CD14-positive monocyte (primary cell): ENCODE measurements around the gene MRPS5. TPM values are rescaled to one million over a fixed set of nuclear protein-coding genes. Genes with fewer than 3 reads are reported as not detected.
A peak's percentile ranks its signal among the peaks of the same experiment; 100 is the strongest.

Experiments used
- DNase-seq, 3 donors: peaks; one replicate each; pipeline ENCODE4 v3.0.0-alpha.2; 2011 to 2022
- H2AFZ ChIP-seq: 2 replicates; pipeline ENCODE4 v1.6.0; 2012; ENCODE audit warnings: mild to moderate bottlenecking, low read depth, low read length, inconsistent platforms; ENCODE audit not compliant: insufficient read depth, poor library complexity, severe bottlenecking
- H3K27ac ChIP-seq, 2 donors: 1 replicate in 1 of 2; 2 replicates in 1 of 2; pipeline ENCODE4 v1.5.1; 2012 to 2013; ENCODE audit warnings: low read length in 2 of 2, control low read depth in 1 of 2, inconsistent platforms in 1 of 2, low read depth in 1 of 2, mild to moderate bottlenecking in 1 of 2
- H3K27me3 ChIP-seq, 2 donors: one replicate each; pipeline versions ENCODE4 v1.6.0 to v1.6.1; 2011 to 2013; ENCODE audit warnings: low read length in 2 of 2; ENCODE audit not compliant: control insufficient read depth in 2 of 2, insufficient read depth in 2 of 2
- H3K36me3 ChIP-seq, 2 donors: replicated peaks in 1 of 2; 1 replicate in 1 of 2; 2 replicates in 1 of 2; pipeline versions ENCODE4 v1.5.1 to v1.6.1; 2012 to 2013; ENCODE audit warnings: low read length in 2 of 2, control low read depth in 1 of 2, inconsistent platforms in 1 of 2, mild to moderate bottlenecking in 1 of 2; ENCODE audit not compliant: insufficient read depth in 2 of 2, control insufficient read depth in 1 of 2
- H3K4me1 ChIP-seq, 2 donors: 1 replicate in 1 of 2; 2 replicates in 1 of 2; pipeline versions ENCODE4 v1.5.1 to v1.6.1; 2012 to 2013; ENCODE audit warnings: low read length in 2 of 2, control low read depth in 1 of 2, inconsistent platforms in 1 of 2, mild to moderate bottlenecking in 1 of 2, moderate library complexity in 1 of 2; ENCODE audit not compliant: insufficient read depth in 2 of 2, control insufficient read depth in 1 of 2
- H3K4me2 ChIP-seq: replicated peaks from 2 replicates; pipeline ENCODE3; 2012; ENCODE audit warnings: low read length, moderate library complexity, mild to moderate bottlenecking; ENCODE audit not compliant: poor library complexity, severe bottlenecking; ENCODE audit errors: extremely low read depth
- H3K4me3 ChIP-seq, 3 experiments: fragments of 200-600 bp in 1 of 3; sonication (generic) in 1 of 3; replicated peaks in 1 of 3; 1 replicate in 2 of 3; 2 replicates in 1 of 3; pipeline ENCODE4 v1.5.1; 2011 to 2013; ENCODE audit warnings: low read length in 3 of 3, mild to moderate bottlenecking in 3 of 3, control low read depth in 2 of 3, low read depth in 2 of 3, inconsistent platforms in 1 of 3, moderate library complexity in 1 of 3
- H3K79me2 ChIP-seq: 2 replicates; pipeline ENCODE4 v1.6.0; 2012; ENCODE audit warnings: mild to moderate bottlenecking, control low read depth, inconsistent platforms, low read length, moderate library complexity; ENCODE audit not compliant: insufficient read depth
- H3K9ac ChIP-seq: 2 replicates; pipeline ENCODE4 v1.6.0; 2017; ENCODE audit warnings: low read length, mild to moderate bottlenecking; ENCODE audit not compliant: insufficient read depth, poor library complexity, severe bottlenecking
- H3K9me3 ChIP-seq, 2 donors: replicated peaks in 1 of 2; 1 replicate in 1 of 2; 2 replicates in 1 of 2; pipeline versions ENCODE4 v1.5.1 to v1.6.1; 2012 to 2013; ENCODE audit warnings: low read length in 2 of 2, control low read depth in 1 of 2; ENCODE audit not compliant: control insufficient read depth in 1 of 2, insufficient read depth in 1 of 2
- H4K20me1 ChIP-seq: 2 replicates; pipeline ENCODE4 v1.6.0; 2012; ENCODE audit warnings: mild to moderate bottlenecking, low read length, control low read depth, moderate library complexity; ENCODE audit not compliant: insufficient read depth
- H3K27ac Mint-ChIP-seq, 7 donors: one replicate each; pipeline ENCODE4 v1.8.0; 2020; ENCODE audit warnings: mild to moderate bottlenecking in 7 of 7, mixed read lengths in 7 of 7, moderate library complexity in 6 of 7, inconsistent platforms in 2 of 7
- H3K27me3 Mint-ChIP-seq, 3 donors: one replicate each; pipeline ENCODE4 v1.8.0; 2021 to 2022; ENCODE audit warnings: low read depth in 3 of 3, mild to moderate bottlenecking in 3 of 3, mixed read lengths in 3 of 3, moderate library complexity in 3 of 3, inconsistent platforms in 1 of 3
- H3K36me3 Mint-ChIP-seq, 2 donors: one replicate each; pipeline ENCODE4 v1.8.0; 2020; ENCODE audit warnings: mixed read lengths in 2 of 2, inconsistent platforms in 1 of 2, mild to moderate bottlenecking in 1 of 2
- H3K4me1 Mint-ChIP-seq: one replicate; pipeline ENCODE4 v1.8.0; 2020; ENCODE audit warnings: mild to moderate bottlenecking, mixed read lengths
- H3K4me3 Mint-ChIP-seq, 2 donors: one replicate each; pipeline ENCODE4 v1.8.0; 2020; ENCODE audit warnings: mild to moderate bottlenecking in 2 of 2, mixed read lengths in 2 of 2, moderate library complexity in 1 of 2
- H3K9me3 Mint-ChIP-seq, 7 donors: one replicate each; pipeline ENCODE4 v1.8.0; 2020 to 2022; ENCODE audit warnings: mixed read lengths in 7 of 7, mild to moderate bottlenecking in 6 of 7, moderate library complexity in 6 of 7, inconsistent platforms in 2 of 7
- CTCF ChIP-seq: fragments of 200-600 bp; IDR thresholded peaks from one replicate; pipeline ENCODE4 v1.8.0; 2022; ENCODE audit warnings: antibody characterized with exemption, mild to moderate bottlenecking
- WGBS: methylation state at CpG from one replicate; pipeline ENCODE4 v1.1.5; 2013; ENCODE audit warnings: missing lambda C conversion rate; ENCODE audit not compliant: insufficient coverage; 5-methylcytosine and 5-hydroxymethylcytosine counted together
- intact Hi-C, 2 donors: fragments of 100-400 bp; cut with micrococcal nuclease; formaldehyde crosslinking; loops; one replicate each; pipeline versions ENCODE4 v1.15.0 to v1.15.1; 2023
- polyA plus RNA-seq, 3 donors: library from polyadenylated mRNA; depleted of rRNA in 1 of 3; unstranded in 2 of 3; stranded (reverse) in 1 of 3; fragments of 300-500 nt in 2 of 3; fragments of >200 nt in 1 of 3; fragmentation: Illumina TruSeq in 2 of 3; gene quantifications; 1 replicate in 2 of 3; 2 replicates in 1 of 3; pipeline ENCODE4 v1.2.3, GENCODE V29; 2012 to 2021

Gene MRPS5
- polyA plus RNA-seq, 3 donors = 30.9 to 41.6 (median 35.2) TPM

GRCh38 chr2:95115418-95115817 lies 6.2 kb downstream of the MRPS5 start:
- intact Hi-C loops = no loop called here
- Histone ChIP-seq H3K36me3 (peaks cover 47 to 68% of the 10 kb centered on the region in 2 donors), H3K9me3 (no peaks in the 10 kb centered on the region), H2AFZ (no peak overlapping the region), H3K27ac (peak overlapping the region in 1 of 2 donors; percentile 71), H4K20me1 (peaks cover 36% of the 10 kb centered on the region), H3K27me3 (no peaks in the 10 kb centered on the region), H3K4me3 (peak overlapping the region in 1 of 3 experiments; percentile 20), H3K4me2 (peak overlapping the region; percentile 34), H3K4me1 (peaks cover 22 to 36% of the 10 kb centered on the region in 2 donors), H3K9ac (no peak overlapping the region), H3K79me2 (peaks cover 39% of the 10 kb centered on the region)
- 30% methylated on average over 2 of the region's 7 CpGs for WGBS
- peak; percentile 37 to 53 (median 49) for DNase-seq
- peaks cover 0 to 2% (median 0%) of the 10 kb centered on the region in 7 donors for H3K9me3 Mint-ChIP-seq
- peak overlapping the region in 5 of 7 donors; percentile 50 to 83 (median 73) for H3K27ac Mint-ChIP-seq
- peaks cover 40 to 58% of the 10 kb centered on the region in 2 donors for H3K36me3 Mint-ChIP-seq
- peak; percentile 69 for TF ChIP-seq CTCF
- peaks cover 39% of the 10 kb centered on the region for H3K4me1 Mint-ChIP-seq
- H3K27me3 Mint-ChIP-seq = peaks cover 0 to 2% (median 0%) of the 10 kb centered on the region in 3 donors
- no peak overlapping the region for H3K4me3 Mint-ChIP-seq

- H3K27ac Mint-ChIP-seq = no peak overlapping the region
- WGBS = no CpG with 5 or more reads among the region's 7 CpGs
- peaks cover 19% of the 10 kb centered on the region for H3K79me2 ChIP-seq
These were observed 8.1 kb downstream of the MRPS5 start for GRCh38 chr2:95113464-95113863.

More at GRCh38 chr2:95113464-95113863, 8.1 kb downstream of the MRPS5 start:
- Histone ChIP-seq H3K27ac (no peak overlapping the region), H2AFZ (no peak overlapping the region), H3K9me3 (no peaks in the 10 kb centered on the region), H3K27me3 (no peaks in the 10 kb centered on the region), H3K4me3 (no peak overlapping the region), H3K4me2 (no peak overlapping the region), H4K20me1 (peaks cover 20% of the 10 kb centered on the region), H3K36me3 (peaks cover 67 to 83% of the 10 kb centered on the region in 2 donors), H3K4me1 (peaks cover 12 to 19% of the 10 kb centered on the region in 2 donors), H3K9ac (no peak overlapping the region)
- DNase-seq = no peak
- intact Hi-C loops = no loop called here
- Mint-ChIP-seq H3K27me3 (peaks cover 0 to 2% (median 0%) of the 10 kb centered on the region in 3 donors), H3K9me3 (peaks cover 0 to 2% (median 0%) of the 10 kb centered on the region in 7 donors), H3K4me1 (peaks cover 20% of the 10 kb centered on the region), H3K4me3 (no peak overlapping the region), H3K36me3 (peaks cover 53 to 66% of the 10 kb centered on the region in 2 donors)
- TF ChIP-seq CTCF = no peak
